HepG2 (cell line): ENCODE measurements around the gene CBFA2T2. TPM values are rescaled to one million over a fixed set of nuclear protein-coding genes. Genes with fewer than 3 reads are reported as not detected.
A peak's percentile ranks its signal among the peaks of the same experiment; 100 is the strongest.

ENCODE experiments used
- ATAC-seq: fragments of 200-7000 bp; cut with Tn5 transposase; 3 replicates; pipeline ENCODE4 v1.9.1; 2020; ENCODE audit warnings: mild to moderate bottlenecking, moderate library complexity
- BruUV-seq: library from RNA; stranded (reverse); fragments of 400-500 nt; replicated peaks from 2 replicates; lab custom pipeline; 2021; lab: Mats Ljungman, UMichigan
- CTCF ChIA-PET: fragments of 300-600 bp; formaldehyde crosslinking; extraction: SDS; loops from one replicate; lab custom pipeline; 2021; ENCODE audit warnings: low total read pairs, inconsistent platforms, low intra/inter-chr PET ratio; lab: Yijun Ruan, JAX
- POLR2A ChIA-PET: fragments of 350-600 bp; sonication (Branson Sonifier 250); formaldehyde crosslinking; loops from one replicate; lab custom pipeline; 2020; ENCODE audit warnings: antibody characterized with exemption, inconsistent platforms; lab: Yijun Ruan, JAX
- DNase-seq: peaks from one replicate; pipeline ENCODE4 v3.0.0-alpha.2; 2015; ENCODE audit warnings: low spot score
- FAIRE-seq: peaks from 3 replicates; lab custom pipeline; 2011; peaks lifted over from hg19 to GRCh38; lab: Jason Lieb, UNC
- H2AFZ ChIP-seq: one replicate; pipeline ENCODE4 v1.6.1; 2011; ENCODE audit warnings: low read length, inconsistent platforms
- H3K27ac ChIP-seq: fragments of 300-600 bp; 3 replicates; pipeline ENCODE4 v1.8.0; 2011; ENCODE audit warnings: mixed run types, mild to moderate bottlenecking, mixed read lengths, low read length, inconsistent platforms; ENCODE audit not compliant: insufficient read depth; ENCODE audit errors: extremely low read length
- H3K27me3 ChIP-seq, 2 experiments: fragments of 200-600 bp in 1 of 2; 2 replicates in 1 of 2; 3 replicates in 1 of 2; pipeline versions ENCODE4 v1.6.0 to v1.8.0; 2011; ENCODE audit warnings: low read length in 2 of 2, mild to moderate bottlenecking in 2 of 2, moderate library complexity in 2 of 2, inconsistent platforms in 1 of 2; ENCODE audit not compliant: insufficient read depth in 2 of 2, control insufficient read depth in 1 of 2
- H3K36me3 ChIP-seq, 2 experiments: fragments of 200-600 bp in 1 of 2; replicated peaks in 1 of 2; 2 replicates in 1 of 2; 3 replicates in 1 of 2; pipeline versions ENCODE4 v1.5.1 to v1.8.0; 2011; ENCODE audit warnings: low read length in 2 of 2, inconsistent platforms in 1 of 2; ENCODE audit not compliant: insufficient read depth in 2 of 2, control insufficient read depth in 1 of 2
- H3K4me1 ChIP-seq: 2 replicates; pipeline ENCODE4 v1.5.1; 2012; ENCODE audit warnings: low read length, inconsistent platforms; ENCODE audit not compliant: insufficient read depth
- H3K4me2 ChIP-seq: 2 replicates; pipeline ENCODE4 v1.6.0; 2011; ENCODE audit warnings: low read depth, low read length, inconsistent platforms
- H3K4me3 ChIP-seq, 3 experiments: fragments of 200-600 bp in 1 of 3; sonication (generic), shearing (Covaris generic) in 1 of 3; replicated peaks in 1 of 3; 2 replicates each; pipeline ENCODE4 v1.5.1; 2011 to 2016; ENCODE audit warnings: low read length in 3 of 3, inconsistent platforms in 2 of 3, low read depth in 2 of 3, mild to moderate bottlenecking in 2 of 3, control low read depth in 1 of 3, mixed read lengths in 1 of 3; ENCODE audit not compliant: insufficient read depth in 1 of 3
- H3K79me2 ChIP-seq: one replicate; pipeline ENCODE4 v1.6.1; 2011; ENCODE audit warnings: low read length, inconsistent platforms; ENCODE audit not compliant: insufficient read depth
- H3K9ac ChIP-seq: 2 replicates; pipeline ENCODE4 v1.6.0; 2011; ENCODE audit warnings: mild to moderate bottlenecking, low read depth, low read length, inconsistent platforms; ENCODE audit not compliant: insufficient read depth
- H3K9me3 ChIP-seq: 2 replicates; pipeline ENCODE4 v1.5.1; 2012; ENCODE audit warnings: mild to moderate bottlenecking, low read length
- H4K20me1 ChIP-seq: 2 replicates; pipeline ENCODE4 v1.6.0; 2011; ENCODE audit warnings: inconsistent platforms, mild to moderate bottlenecking, low read length, moderate library complexity; ENCODE audit not compliant: insufficient read depth
- GMEB1 ChIP-seq: sonication (generic); formaldehyde crosslinking; IDR thresholded peaks from 2 replicates; pipeline ENCODE4 v1.5.1; 2020; ENCODE audit warnings: missing genetic modification reagents, mild to moderate bottlenecking, borderline replicate concordance
- MEIS2 ChIP-seq: sonication (generic); formaldehyde crosslinking; IDR thresholded peaks from 2 replicates; pipeline ENCODE4 v1.9.0; 2021; ENCODE audit warnings: mild to moderate bottlenecking, missing genetic modification reagents
- POLR2A ChIP-seq, 2 experiments: IDR thresholded peaks; 2 replicates each; pipeline ENCODE4 v1.6.1; 2011; ENCODE audit warnings: low read depth in 2 of 2, low read length in 2 of 2, mild to moderate bottlenecking in 1 of 2, moderate library complexity in 1 of 2; ENCODE audit not compliant: insufficient read depth in 1 of 2
- SSRP1 ChIP-seq: IDR thresholded peaks from 2 replicates; pipeline ENCODE4 v1.6.1; 2016; ENCODE audit warnings: control low read depth
- TIGD3 ChIP-seq: sonication (generic); formaldehyde crosslinking; IDR thresholded peaks from 2 replicates; pipeline ENCODE4 v1.5.1; 2020; ENCODE audit warnings: mild to moderate bottlenecking, missing genetic modification reagents, borderline replicate concordance
- ZNF18 ChIP-seq: sonication (generic); formaldehyde crosslinking; IDR thresholded peaks from 2 replicates; pipeline ENCODE4 v1.8.0; 2022; ENCODE audit warnings: mild to moderate bottlenecking, missing genetic modification reagents; ENCODE audit not compliant: insufficient replicate concordance
- ZNF687 ChIP-seq: sonication (generic); formaldehyde crosslinking; IDR thresholded peaks from 2 replicates; pipeline ENCODE4 v1.5.1; 2020; ENCODE audit warnings: mild to moderate bottlenecking, missing genetic modification reagents, moderate library complexity
- ZNF780A ChIP-seq: sonication (generic); formaldehyde crosslinking; IDR thresholded peaks from 2 replicates; pipeline ENCODE4 v1.8.0; 2022; ENCODE audit warnings: mild to moderate bottlenecking, missing genetic modification reagents, moderate library complexity
- WGBS: methylation state at CpG from one replicate; pipeline ENCODE4 v1.1.6; 2017; ENCODE audit warnings: low lambda C conversion rate; 5-methylcytosine and 5-hydroxymethylcytosine counted together
- in situ Hi-C: cut with HindIII; loops from 2 replicates; pipeline ENCODE4 v1.10.0; 2017; ENCODE audit warnings: low pct_unique_long_range_greater_than_20kb; ENCODE audit not compliant: extremely low pct_ligation_motif_present
- intact Hi-C: fragments of 100-400 bp; cut with micrococcal nuclease; formaldehyde crosslinking; loops from one replicate; pipeline ENCODE4 v1.10.0; 2022; ENCODE audit not compliant: unreplicated experiment
- polyA plus RNA-seq, 8 experiments: library from polyadenylated mRNA; depleted of rRNA in 3 of 8; stranded (reverse) in 7 of 8; unstranded in 1 of 8; fragments of >200 nt; fragmentation: Illumina TruSeq in 4 of 8; extraction: Trizol in 4 of 8; gene quantifications; 2 replicates each; pipeline versions ENCODE4 v1.2.1 to v1.2.3, GENCODE V29; 2011 to 2016; ENCODE audit warnings: low read depth in 4 of 8, missing spikeins in 1 of 8, mixed read lengths in 1 of 8; ENCODE audit not compliant: insufficient read depth in 1 of 8
- total RNA-seq, 5 experiments: library from RNA; depleted of rRNA; stranded (reverse); fragments of >200 nt; fragmentation: Illumina TruSeq; extraction: Trizol; gene quantifications; 2 replicates each; pipeline ENCODE4 v1.2.3, GENCODE V29; 2016; ENCODE audit warnings: low read depth in 1 of 5

CBFA2T2 gene
- total and polyA plus RNA-seq, 2 of the 13 experiments (the other 11 are each of a cell fraction or from before 2014, with no cell fraction given): 6.3 to 21.2 TPM

GRCh38 chr20:33660685-33661058 lies 170.8 kb downstream of the CBFA2T2 start:
- Histone ChIP-seq H4K20me1 (no peaks in the 10 kb centered on the region), H2AFZ (no peak overlapping the region), H3K9ac (no peak overlapping the region), H3K4me1 (peaks cover 28% of the 10 kb centered on the region), H3K4me3 (no peak overlapping the region), H3K27ac (no peak overlapping the region), H3K4me2 (no peak overlapping the region), H3K27me3 (no peaks in the 10 kb centered on the region; a peak in 1 of 5 replicates), H3K36me3 (peaks cover 40 to 47% of the 10 kb centered on the region in 2 experiments), H3K79me2 (peaks cover 8% of the 10 kb centered on the region), H3K9me3 (no peaks in the 10 kb centered on the region)
- ChIA-PET CTCF (no interaction called here), POLR2A (no interaction called here)
- ATAC-seq: no peak
- TF ChIP-seq SSRP1 (CRISPR knock-in tag) (0 out of 2 replicates have a peak, but pooled peaks have one; percentile 69), MEIS2 (CRISPR knock-in tag) (no peak), POLR2A (IDR thresholded peaks at IDR 0.05; ENCODE audit: insufficient read depth in 1 of 2, low read depth in 2 of 2, low read length in 2 of 2) (0 out of 4 replicates have a peak, but pooled peaks have one; percentile 29 to 30)
- no peak for FAIRE-seq
- intact Hi-C loops (loop anchor here (5.0 kb wide), 1 partner anchor 258 kb away; the partner anchor contains the start of gene CDK5RAP1), in situ Hi-C loops (no loop called here)
- 94% methylated on average over 7 of the region's 7 CpGs for WGBS
- no peak for DNase-seq
- no TSS peak for BruUV-seq

- intact Hi-C loops: loop anchor here (5.0 kb wide), 1 partner anchor 260 kb away; the partner anchor contains the start of gene CDK5RAP1
- no peak for FAIRE-seq
- TF ChIP-seq ZNF780A (CRISPR knock-in tag) (no peak), TIGD3 (CRISPR knock-in tag) (no peak), ZNF18 (CRISPR knock-in tag) (peak; percentile 6), ZNF687 (CRISPR knock-in tag) (peak; percentile 19; the same call in 1 of the 2 replicates), GMEB1 (CRISPR knock-in tag) (no peak)
These were observed 172.3 kb downstream of the CBFA2T2 start, which contains the start of gene C20orf144 for GRCh38 chr20:33662172-33662571. C20orf144 (plus strand) TSS chr20:33662327; CDS start chr20:33662346, 19 bp downstream.

More at GRCh38 chr20:33662172-33662571, 172.3 kb downstream of the CBFA2T2 start, which contains the start of gene C20orf144:
- peak within 1 kb of the TSS; percentile 98 for H3K4me2 ChIP-seq
- in situ Hi-C loops: no loop called here
- peaks cover 8% of the 10 kb centered on the region for H3K79me2 ChIP-seq
- ChIA-PET CTCF (no interaction called here), POLR2A (interaction anchor here (2.0 kb wide), 1 partner anchor 8 kb away, joined by 24 read pairs; no protein-coding TSS in a partner anchor)
- H3K9ac ChIP-seq: peak within 1 kb of the TSS; percentile 80
- H3K4me3 ChIP-seq: peak within 1 kb of the TSS; percentile 77 to 88 (median 87)
- H3K4me1 ChIP-seq: peaks cover 28% of the 10 kb centered on the region
- WGBS: 98% methylated on average over 10 of the region's 10 CpGs
- no peak within 1 kb of the TSS for H2AFZ ChIP-seq
- H3K9me3 ChIP-seq: no peaks in the 10 kb centered on the region
- ATAC-seq: no peak
- peaks cover 39 to 42% of the 10 kb centered on the region in 2 experiments for H3K36me3 ChIP-seq
- H3K27me3 ChIP-seq: no peaks in the 10 kb centered on the region; a peak in 1 of 5 replicates
- no peaks in the 10 kb centered on the region for H4K20me1 ChIP-seq
- no TSS peak for BruUV-seq
- DNase-seq: no peak
- H3K27ac ChIP-seq: peak within 1 kb of the TSS; percentile 65
